H9 (cell line): ENCODE results near the gene THBS3. TPM values are rescaled to one million over a fixed set of nuclear protein-coding genes. Genes with fewer than 3 reads are reported as not detected.
"Not testable (repeated sequence)": the region's sequence is repeated elsewhere in the genome, so short reads cannot be mapped to it uniquely, and the experiment has no call there.

Experiments
- DNase-seq: peaks from one replicate; pipeline ENCODE4 v3.0.0-alpha.2; 2017
- H2AFZ ChIP-seq: one replicate; pipeline ENCODE4 v1.6.1; 2013; ENCODE audit warnings: mild to moderate bottlenecking, low read length, control low read depth, moderate library complexity
- H2AK5ac ChIP-seq: 2 replicates; pipeline ENCODE4 v1.6.1; 2013; ENCODE audit warnings: low read length, control low read depth, mixed read lengths; ENCODE audit not compliant: insufficient read length
- H2BK120ac ChIP-seq: one replicate; pipeline ENCODE4 v1.6.1; 2013; ENCODE audit warnings: low read depth, mild to moderate bottlenecking, low read length, control low read depth, inconsistent platforms; ENCODE audit not compliant: poor library complexity, severe bottlenecking
- H2BK12ac ChIP-seq: 2 replicates; pipeline ENCODE4 v1.6.1; 2013; ENCODE audit warnings: low read length, control low read depth, mixed read lengths, low read depth; ENCODE audit not compliant: insufficient read length
- H2BK15ac ChIP-seq: 2 replicates; pipeline ENCODE4 v1.6.1; 2013; ENCODE audit warnings: low read depth, low read length, control low read depth
- H2BK20ac ChIP-seq: one replicate; pipeline ENCODE4 v1.6.1; 2013; ENCODE audit warnings: low read depth, mild to moderate bottlenecking, low read length, control low read depth, inconsistent platforms; ENCODE audit not compliant: poor library complexity, severe bottlenecking
- H2BK5ac ChIP-seq: 2 replicates; pipeline ENCODE4 v1.6.1; 2013; ENCODE audit warnings: low read length, control low read depth, mixed read lengths; ENCODE audit not compliant: insufficient read length
- H3K14ac ChIP-seq: 2 replicates; pipeline ENCODE4 v1.6.1; 2013; ENCODE audit warnings: low read length, control low read depth; ENCODE audit not compliant: insufficient read depth
- H3K18ac ChIP-seq: 2 replicates; pipeline ENCODE4 v1.6.1; 2013; ENCODE audit warnings: low read depth, mild to moderate bottlenecking, mixed read lengths, low read length, control low read depth; ENCODE audit not compliant: insufficient read length
- H3K23ac ChIP-seq: 2 replicates; pipeline ENCODE4 v1.6.1; 2013; ENCODE audit warnings: low read length, control low read depth, mixed read lengths, low read depth; ENCODE audit not compliant: insufficient read length
- H3K23me2 ChIP-seq: 2 replicates; pipeline ENCODE4 v1.6.1; 2013; ENCODE audit warnings: low read depth, mild to moderate bottlenecking, mixed read lengths, low read length, control low read depth; ENCODE audit not compliant: insufficient read length, poor library complexity, severe bottlenecking
- H3K27ac ChIP-seq: 2 replicates; pipeline ENCODE4 v1.5.1; 2013; ENCODE audit warnings: low read length, control low read depth, mixed read lengths, low read depth; ENCODE audit not compliant: insufficient read length
- H3K27me3 ChIP-seq: 2 replicates; pipeline ENCODE4 v1.6.1; 2013; ENCODE audit warnings: low read length, control low read depth, inconsistent platforms; ENCODE audit not compliant: insufficient read depth
- H3K4ac ChIP-seq: 2 replicates; pipeline ENCODE4 v1.6.1; 2013; ENCODE audit warnings: low read depth, mild to moderate bottlenecking, control low read depth, inconsistent platforms, low read length, moderate library complexity
- H3K4me1 ChIP-seq: 2 replicates; pipeline ENCODE4 v1.6.1; 2013; ENCODE audit warnings: low read length, control low read depth, inconsistent platforms; ENCODE audit not compliant: insufficient read depth
- H3K4me2 ChIP-seq: 2 replicates; pipeline ENCODE4 v1.6.1; 2013; ENCODE audit warnings: low read length, control low read depth, mixed read lengths; ENCODE audit not compliant: insufficient read length, insufficient read depth
- H3K56ac ChIP-seq: 2 replicates; pipeline ENCODE4 v1.6.1; 2013; ENCODE audit warnings: low read depth, mild to moderate bottlenecking, mixed read lengths, low read length, control low read depth; ENCODE audit not compliant: insufficient read length
- H3K79me1 ChIP-seq: 2 replicates; pipeline ENCODE4 v1.6.1; 2013; ENCODE audit warnings: low read depth, mild to moderate bottlenecking, moderate library complexity, low read length, control low read depth, inconsistent platforms; ENCODE audit not compliant: insufficient read depth, poor library complexity, severe bottlenecking
- H3K79me2 ChIP-seq: 2 replicates; pipeline ENCODE4 v1.6.1; 2013; ENCODE audit warnings: low read length, control low read depth, inconsistent platforms; ENCODE audit not compliant: insufficient read depth
- H3K9ac ChIP-seq: 2 replicates; pipeline ENCODE4 v1.6.1; 2013; ENCODE audit warnings: low read length, control low read depth, mixed read lengths; ENCODE audit not compliant: insufficient read length; ENCODE audit errors: extremely low read depth
- H3K9me3 ChIP-seq: one replicate; pipeline ENCODE4 v1.6.1; 2013; ENCODE audit warnings: low read depth, low read length, inconsistent platforms; ENCODE audit not compliant: control insufficient read depth
- H3T11ph ChIP-seq: one replicate; pipeline ENCODE4 v1.6.1; 2013; ENCODE audit warnings: mild to moderate bottlenecking, low read length, control low read depth, inconsistent platforms
- H4K20me1 ChIP-seq: one replicate; pipeline ENCODE4 v1.6.1; 2013; ENCODE audit not compliant: control insufficient read depth, insufficient read length, insufficient read depth
- H4K5ac ChIP-seq: 2 replicates; pipeline ENCODE4 v1.6.1; 2013; ENCODE audit warnings: low read depth, mild to moderate bottlenecking, mixed read lengths, low read length, control low read depth; ENCODE audit not compliant: insufficient read length
- H4K8ac ChIP-seq: replicated peaks from 2 replicates; pipeline ENCODE4 v1.6.1; 2013; ENCODE audit warnings: low read length, control low read depth, mixed read lengths, low read depth; ENCODE audit not compliant: insufficient read length
- H4K91ac ChIP-seq: 2 replicates; pipeline ENCODE4 v1.6.1; 2013; ENCODE audit warnings: low read depth, mild to moderate bottlenecking, moderate library complexity, mixed read lengths, low read length, control low read depth; ENCODE audit not compliant: insufficient read length
- H3K27ac Mint-ChIP-seq, 3 experiments: 2 replicates in 2 of 3; 3 replicates in 1 of 3; pipeline ENCODE4 v1.8.0; 2020 to 2021; ENCODE audit warnings: mixed read lengths in 3 of 3, mild to moderate bottlenecking in 1 of 3, moderate library complexity in 1 of 3
- H3K27me3 Mint-ChIP-seq: 2 replicates; pipeline ENCODE4 v1.8.0; 2021; ENCODE audit warnings: low read depth, mild to moderate bottlenecking, moderate library complexity, mixed read lengths
- H3K36me3 Mint-ChIP-seq, 3 experiments: 2 replicates in 2 of 3; 3 replicates in 1 of 3; pipeline ENCODE4 v1.8.0; 2020 to 2021; ENCODE audit warnings: low read depth in 3 of 3, mixed read lengths in 3 of 3; ENCODE audit not compliant: insufficient read depth in 1 of 3
- H3K4me1 Mint-ChIP-seq, 2 experiments: 2 replicates each; pipeline ENCODE4 v1.8.0; 2020; ENCODE audit warnings: mixed read lengths in 2 of 2
- H3K4me3 Mint-ChIP-seq, 2 experiments: 2 replicates in 1 of 2; 3 replicates in 1 of 2; pipeline ENCODE4 v1.8.0; 2020 to 2021; ENCODE audit warnings: mild to moderate bottlenecking in 2 of 2, mixed read lengths in 2 of 2, moderate library complexity in 1 of 2
- H3K9me3 Mint-ChIP-seq, 2 experiments: 2 replicates in 1 of 2; 3 replicates in 1 of 2; pipeline ENCODE4 v1.8.0; 2020; ENCODE audit warnings: mild to moderate bottlenecking in 2 of 2, mixed read lengths in 2 of 2, moderate library complexity in 1 of 2
- WGBS: extraction: QIAGEN DNeasy Blood & Tissue Kit; methylation state at CpG from one replicate; pipeline ENCODE4 v1.1.7; 2013; ENCODE audit warnings: missing lambda C conversion rate, low lambda C conversion rate, mixed read lengths; ENCODE audit not compliant: insufficient read length; ENCODE audit errors: extremely low coverage; 5-methylcytosine and 5-hydroxymethylcytosine counted together
- total RNA-seq: library from RNA; stranded (reverse); gene quantifications from 2 replicates; pipeline ENCODE4 v1.2.1, GENCODE V29; 2021

THBS3 gene
- total RNA-seq, 1 experiment from 2014 or later: 5.9 TPM

DNA sequence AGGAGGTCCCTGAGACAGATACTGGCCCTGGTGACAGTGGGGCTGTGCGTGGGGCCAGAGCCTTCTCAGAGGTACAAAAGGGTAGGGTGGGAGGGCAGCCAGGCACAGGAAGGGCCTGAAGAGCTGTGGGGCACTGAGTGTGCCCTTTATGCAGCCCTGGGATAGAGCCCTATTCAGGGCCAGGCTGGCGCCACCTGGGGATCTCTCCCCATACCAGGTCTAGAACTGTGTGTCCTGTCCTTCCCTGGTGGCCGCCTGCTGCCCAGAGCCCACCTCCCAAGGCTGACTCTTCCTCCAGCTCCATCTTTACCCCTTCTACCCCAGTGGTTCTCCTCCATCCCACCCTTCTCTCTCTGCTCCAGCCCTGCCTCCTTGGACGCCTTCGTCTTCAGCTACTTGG lies 25.8 kb upstream of the THBS3 start:
- H3K4ac ChIP-seq, H3K4me2 ChIP-seq, H3K14ac ChIP-seq, H3K18ac ChIP-seq, H2BK120ac ChIP-seq, H2BK20ac ChIP-seq, H4K20me1 ChIP-seq, DNase-seq, H3K27me3 ChIP-seq, H2BK5ac ChIP-seq, H3K56ac ChIP-seq, H3K4me1 Mint-ChIP-seq, H4K91ac ChIP-seq, H3K27ac Mint-ChIP-seq, H3K9me3 Mint-ChIP-seq, H2AK5ac ChIP-seq, H3K27ac ChIP-seq, H4K8ac ChIP-seq, H2BK15ac ChIP-seq, H3K23ac ChIP-seq, H3K9me3 ChIP-seq, H3K4me3 Mint-ChIP-seq, H3T11ph ChIP-seq, H2BK12ac ChIP-seq, H3K23me2 ChIP-seq, H3K79me1 ChIP-seq, H2AFZ ChIP-seq, H3K9ac ChIP-seq, H3K4me1 ChIP-seq, H3K79me2 ChIP-seq, H4K5ac ChIP-seq: not testable (repeated sequence)
- WGBS: no CpG with 5 or more reads among the region's 5 CpGs
- H3K36me3 Mint-ChIP-seq: peaks cover 4 to 24% (median 19%) of the 10 kb centered on the region in 3 experiments; a peak in 6 of 7 replicates
- H3K27me3 Mint-ChIP-seq: peaks cover 36% of the 10 kb centered on the region

DNA sequence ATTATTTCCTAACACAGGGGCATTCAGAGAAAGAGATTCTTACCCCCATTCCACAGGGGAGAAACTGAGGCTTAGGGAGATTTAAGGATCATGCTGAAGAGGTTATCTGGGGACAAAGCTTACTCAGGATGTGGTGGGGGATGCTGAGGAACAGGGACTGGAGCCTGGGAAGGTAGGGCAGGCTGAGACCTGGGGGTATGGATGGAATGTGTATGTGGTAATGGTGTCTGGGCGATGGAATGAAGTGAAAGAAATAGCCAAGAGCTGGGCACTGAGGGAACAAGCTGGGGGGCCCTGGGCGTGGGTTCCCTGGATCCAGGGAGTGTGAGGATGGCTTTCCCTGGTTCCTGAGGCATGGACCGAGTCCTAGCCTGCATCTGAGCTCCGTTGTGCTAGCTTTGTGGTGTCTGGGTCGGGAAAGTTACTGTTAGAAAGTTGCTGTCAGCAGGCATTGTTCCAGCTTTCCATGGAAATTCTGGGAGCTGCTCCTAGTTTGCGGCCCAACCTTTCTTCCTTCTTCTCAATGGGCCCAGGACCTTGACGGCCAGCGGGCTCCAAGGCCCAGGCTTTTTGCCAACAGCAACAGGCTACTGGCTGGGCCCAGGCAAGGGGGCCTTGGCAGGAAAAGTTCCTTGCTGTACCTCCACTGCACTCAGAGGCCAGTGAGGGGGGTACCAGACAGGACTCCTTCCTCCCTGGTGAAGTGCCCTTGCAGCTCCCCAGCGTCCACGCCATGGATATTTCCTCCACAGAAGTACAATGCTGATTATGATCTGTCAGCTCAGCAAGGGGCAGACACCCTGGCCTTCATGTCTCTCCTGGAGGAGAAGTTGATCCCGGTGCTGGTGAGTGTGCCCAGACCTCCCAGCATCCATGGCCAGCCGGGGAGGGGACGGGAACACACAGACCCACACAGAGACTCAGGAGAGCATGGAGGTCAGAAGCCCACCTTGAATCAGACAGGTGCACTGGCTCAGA lies 24.6 kb upstream of the THBS3 start:
- H3K27me3 ChIP-seq, H2BK12ac ChIP-seq, H2AK5ac ChIP-seq, H3K4ac ChIP-seq, H3K4me1 ChIP-seq, H2BK15ac ChIP-seq, H3T11ph ChIP-seq, H4K5ac ChIP-seq, DNase-seq, H4K8ac ChIP-seq, H3K23ac ChIP-seq, H3K18ac ChIP-seq, H3K23me2 ChIP-seq, H3K4me3 Mint-ChIP-seq, H2BK120ac ChIP-seq, H3K9me3 Mint-ChIP-seq, H3K4me2 ChIP-seq, H3K27ac Mint-ChIP-seq, H3K27ac ChIP-seq, H2BK5ac ChIP-seq, H3K79me2 ChIP-seq, H2BK20ac ChIP-seq, H2AFZ ChIP-seq, H3K9ac ChIP-seq, H3K56ac ChIP-seq, H4K20me1 ChIP-seq, H3K79me1 ChIP-seq, H4K91ac ChIP-seq, H3K9me3 ChIP-seq, H3K14ac ChIP-seq: not testable (repeated sequence)
- peaks cover 4 to 17% (median 17%) of the 10 kb centered on the region in 3 experiments; a peak in 6 of 7 replicates for H3K36me3 Mint-ChIP-seq
- peaks cover 39% of the 10 kb centered on the region for H3K27me3 Mint-ChIP-seq
- peaks cover 10 to 11% of the 10 kb centered on the region in 2 experiments for H3K4me1 Mint-ChIP-seq
- no CpG with 5 or more reads among the region's 13 CpGs for WGBS
